HepG2 (cell line): Measurements from ENCODE around the gene GATAD2B. TPM values are rescaled to one million over a fixed set of nuclear protein-coding genes. Genes with fewer than 3 reads are reported as not detected.

ENCODE experiments used
- CEBPB ChIP-seq: IDR thresholded peaks from 2 replicates; pipeline ENCODE4 v1.6.1; 2011; ENCODE audit warnings: low read depth, low read length, improper control_type of control experiment, borderline replicate concordance
- CHD4 ChIP-seq: fragments of 200-600 bp; sonication (generic); IDR thresholded peaks from 2 replicates; pipeline ENCODE4 v1.7.0; 2017; ENCODE audit warnings: mild to moderate bottlenecking, low read length, borderline replicate concordance
- E2F2 ChIP-seq: sonication (generic); formaldehyde crosslinking; IDR thresholded peaks from 2 replicates; pipeline ENCODE4 v1.4.0; 2020; ENCODE audit warnings: missing genetic modification reagents, borderline replicate concordance
- ELF4 ChIP-seq: sonication (generic); formaldehyde crosslinking; IDR thresholded peaks from 2 replicates; pipeline ENCODE4 v1.5.0; 2020; ENCODE audit warnings: missing genetic modification reagents, mild to moderate bottlenecking, moderate library complexity, borderline replicate concordance
- KLF11 ChIP-seq: IDR thresholded peaks from 2 replicates; pipeline ENCODE4 v1.6.1; 2016; ENCODE audit warnings: missing compliant biosample characterization
- MTA1 ChIP-seq: sonication (generic); formaldehyde crosslinking; IDR thresholded peaks from 2 replicates; pipeline ENCODE4 v1.4.0; 2020; ENCODE audit warnings: missing genetic modification reagents, mild to moderate bottlenecking, borderline replicate concordance
- NFAT5 ChIP-seq: sonication (generic); formaldehyde crosslinking; IDR thresholded peaks from 2 replicates; pipeline ENCODE4 v1.4.0; 2020; ENCODE audit warnings: missing genetic modification reagents
- NFIC ChIP-seq: IDR thresholded peaks from 2 replicates; pipeline ENCODE4 v1.6.1; 2012; ENCODE audit warnings: mild to moderate bottlenecking, low read length, inconsistent platforms
- PLRG1 ChIP-seq: fragments of 450-650 bp; conservative IDR thresholded peaks from 2 replicates; pipeline ENCODE4 v1.6.1; 2016
- SALL1 ChIP-seq: sonication (generic); formaldehyde crosslinking; IDR thresholded peaks from 2 replicates; pipeline ENCODE4 v1.8.0; 2022; ENCODE audit warnings: mild to moderate bottlenecking, missing genetic modification reagents
- STAT6 ChIP-seq: sonication (generic); formaldehyde crosslinking; IDR thresholded peaks from 2 replicates; pipeline ENCODE4 v1.4.0; 2020; ENCODE audit warnings: missing genetic modification reagents, mild to moderate bottlenecking, borderline replicate concordance
- TEAD3 ChIP-seq: optimal IDR thresholded peaks from 2 replicates; pipeline ENCODE3; 2016; ENCODE audit warnings: borderline replicate concordance
- THAP7 ChIP-seq: sonication (generic); formaldehyde crosslinking; IDR thresholded peaks from 2 replicates; pipeline ENCODE4 v1.8.1; 2023; ENCODE audit warnings: mild to moderate bottlenecking, missing genetic modification reagents
- ZC3H4 ChIP-seq: sonication (generic); formaldehyde crosslinking; IDR thresholded peaks from 2 replicates; pipeline ENCODE4 v1.4.0; 2020; ENCODE audit warnings: missing genetic modification reagents, borderline replicate concordance
- ZNF615 ChIP-seq: sonication (generic); formaldehyde crosslinking; IDR thresholded peaks from 2 replicates; pipeline ENCODE4 v1.5.0; 2020; ENCODE audit warnings: mild to moderate bottlenecking, missing genetic modification reagents, borderline replicate concordance
- ZNF678 ChIP-seq: sonication (generic); formaldehyde crosslinking; IDR thresholded peaks from 2 replicates; pipeline ENCODE4 v1.4.0; 2020; ENCODE audit warnings: mild to moderate bottlenecking, missing genetic modification reagents
- ZNF747 ChIP-seq: sonication (generic); formaldehyde crosslinking; IDR thresholded peaks from 2 replicates; pipeline ENCODE4 v1.8.1; 2023; ENCODE audit warnings: missing genetic modification reagents, mild to moderate bottlenecking, borderline replicate concordance
- ZNF776 ChIP-seq: sonication (generic); formaldehyde crosslinking; IDR thresholded peaks from 2 replicates; pipeline ENCODE4 v1.4.0; 2020; ENCODE audit warnings: mild to moderate bottlenecking, missing genetic modification reagents
- polyA plus RNA-seq, 8 experiments: library from polyadenylated mRNA; depleted of rRNA in 3 of 8; stranded (reverse) in 7 of 8; unstranded in 1 of 8; fragments of >200 nt; fragmentation: Illumina TruSeq in 4 of 8; extraction: Trizol in 4 of 8; gene quantifications; 2 replicates each; pipeline versions ENCODE4 v1.2.1 to v1.2.3, GENCODE V29; 2011 to 2016; ENCODE audit warnings: low read depth in 4 of 8, missing spikeins in 1 of 8, mixed read lengths in 1 of 8; ENCODE audit not compliant: insufficient read depth in 1 of 8
- total RNA-seq, 5 experiments: library from RNA; depleted of rRNA; stranded (reverse); fragments of >200 nt; fragmentation: Illumina TruSeq; extraction: Trizol; gene quantifications; 2 replicates each; pipeline ENCODE4 v1.2.3, GENCODE V29; 2016; ENCODE audit warnings: low read depth in 1 of 5

Gene GATAD2B
- total and polyA plus RNA-seq, 2 of the 13 experiments (the other 11 are each of a cell fraction or from before 2014, with no cell fraction given), result 3.2 to 5.2 TPM

GRCh38 chr1:153967107-153967999, 44.6 kb upstream of the GATAD2B start, which contains the start of gene CREB3L4 (continued):
- no peak for TF ChIP-seq PLRG1
- TF ChIP-seq STAT6 (CRISPR knock-in tag), result no peak; the same call in 1 of the 2 replicates
- TF ChIP-seq SALL1 (CRISPR knock-in tag), result peak; percentile 88
- TF ChIP-seq ZC3H4 (CRISPR knock-in tag), result no peak
- no peak for TF ChIP-seq ZNF678
- peak; percentile 36; the same call in 1 of the 2 replicates for TF ChIP-seq ZNF776
- peak; percentile 78; the same call in 1 of the 2 replicates for TF ChIP-seq ELF4 (CRISPR knock-in tag)
- TF ChIP-seq THAP7 (CRISPR knock-in tag), result peak; percentile 68
- TF ChIP-seq ZNF747 (CRISPR knock-in tag), result peak; percentile 93; the same call in 1 of the 2 replicates
- TF ChIP-seq CEBPB, result no peak; the same call in 1 of the 2 replicates
- TF ChIP-seq ZNF615 (CRISPR knock-in tag), result no peak
- TF ChIP-seq CHD4, result no peak; the same call in 1 of the 2 replicates
- TF ChIP-seq TEAD3, result no peak
- 0 out of 2 replicates have a peak, but pooled peaks have one; percentile 29 for TF ChIP-seq NFAT5
- peak; percentile 51 for TF ChIP-seq MTA1 (CRISPR knock-in tag)
- TF ChIP-seq E2F2 (CRISPR knock-in tag), result no peak; the same call in 1 of the 2 replicates
- peak; percentile 72; the same call in 1 of the 2 replicates for TF ChIP-seq KLF11 (CRISPR knock-in tag)
- no peak for TF ChIP-seq NFIC
